Measurements from ENCODE around the gene SNX17. TPM values are rescaled to one million over a fixed set of nuclear protein-coding genes. Genes with fewer than 3 reads are reported as not detected.
A peak's percentile ranks its signal among the peaks of the same experiment; 100 is the strongest.

SNX17 gene, protein sequence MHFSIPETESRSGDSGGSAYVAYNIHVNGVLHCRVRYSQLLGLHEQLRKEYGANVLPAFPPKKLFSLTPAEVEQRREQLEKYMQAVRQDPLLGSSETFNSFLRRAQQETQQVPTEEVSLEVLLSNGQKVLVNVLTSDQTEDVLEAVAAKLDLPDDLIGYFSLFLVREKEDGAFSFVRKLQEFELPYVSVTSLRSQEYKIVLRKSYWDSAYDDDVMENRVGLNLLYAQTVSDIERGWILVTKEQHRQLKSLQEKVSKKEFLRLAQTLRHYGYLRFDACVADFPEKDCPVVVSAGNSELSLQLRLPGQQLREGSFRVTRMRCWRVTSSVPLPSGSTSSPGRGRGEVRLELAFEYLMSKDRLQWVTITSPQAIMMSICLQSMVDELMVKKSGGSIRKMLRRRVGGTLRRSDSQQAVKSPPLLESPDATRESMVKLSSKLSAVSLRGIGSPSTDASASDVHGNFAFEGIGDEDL
- 10 to 100 TPM; 54.5 to 82.5 (median 68.8) TPM for total RNA-seq
- 10 to 100 TPM; 32.4 to 79.8 TPM for polyA plus RNA-seq
- long read RNA-seq, donor 1, transcript SNX17-201 (15 exons, 2,044 nt), result major isoform, 152 of 171 reads
- long read RNA-seq, donor 1, partial matches to known transcripts, result 6 of 171 reads
- long read RNA-seq, donor 1, other reads (novel, unspliced or antisense), result 13 of 171 reads
- long read RNA-seq, donor 2, transcript SNX17-201 (15 exons, 2,044 nt), result major isoform, 193 of 230 reads
- long read RNA-seq, donor 2, partial matches to known transcripts, result 22 of 230 reads
- long read RNA-seq, donor 2, other reads (novel, unspliced or antisense), result 12 of 230 reads
- long read RNA-seq, donor 3, transcript SNX17-201 (15 exons, 2,044 nt), result major isoform, 441 of 493 reads
- long read RNA-seq, donor 3, partial matches to known transcripts, result 14 of 493 reads
- long read RNA-seq, donor 3, other reads (novel, unspliced or antisense), result 34 of 493 reads

DNA sequence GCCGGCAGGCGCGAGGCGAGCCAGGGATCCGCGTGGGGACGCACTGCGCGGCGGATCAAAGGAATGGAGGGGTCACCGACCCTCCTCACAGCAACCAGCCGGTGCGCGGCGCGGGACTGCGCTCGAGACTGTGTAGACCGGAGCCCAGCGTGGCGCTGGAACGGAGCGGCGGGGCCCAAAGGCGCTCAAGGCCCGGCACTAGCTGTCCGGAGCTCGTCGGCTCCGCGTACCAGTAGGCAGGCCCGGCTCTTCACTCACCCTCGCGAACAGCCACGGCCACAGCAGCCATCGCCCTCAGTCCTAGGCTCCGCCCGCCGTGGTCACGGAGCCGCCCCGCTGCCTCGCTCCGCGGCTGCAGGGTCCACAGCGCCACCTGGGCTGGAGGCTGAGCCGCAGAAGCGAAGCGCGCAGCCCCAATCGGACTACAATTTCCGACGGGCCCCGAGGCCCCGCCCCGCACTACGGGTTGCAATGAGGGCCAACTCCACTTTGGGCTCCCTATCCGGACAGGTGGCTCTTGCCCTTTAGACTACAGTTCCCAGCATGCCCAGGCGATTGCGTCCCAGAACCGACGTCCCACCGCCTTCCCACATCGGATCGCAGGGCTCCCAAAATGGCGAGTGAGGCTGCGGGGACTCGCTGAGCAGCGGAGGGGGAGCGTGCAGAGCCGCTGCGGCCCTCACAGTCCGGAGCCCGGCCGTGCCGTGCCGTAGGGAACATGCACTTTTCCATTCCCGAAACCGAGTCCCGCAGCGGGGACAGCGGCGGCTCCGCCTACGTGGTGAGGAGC is at the start of gene SNX17, which contains the start of gene EIF2B4:
Gene SNX17 (plus strand): TSS at position 591 of the 790 bp plus-strand sequence. CDS start 128 bp downstream, at position 719.
Gene EIF2B4 (minus strand): TSS at position 313 of the 790 bp plus-strand sequence. CDS start 24 bp downstream, at position 289.
- H3K4me1 ChIP-seq, result peaks cover 7 to 39% (median 32%) of the 10 kb centered on the region in 9 donors
- ATAC-seq (peak; percentile 94 to 97 (median 96)), DNase-seq (peak; percentile 99 to 100)
- TF ChIP-seq, protein P1, sequence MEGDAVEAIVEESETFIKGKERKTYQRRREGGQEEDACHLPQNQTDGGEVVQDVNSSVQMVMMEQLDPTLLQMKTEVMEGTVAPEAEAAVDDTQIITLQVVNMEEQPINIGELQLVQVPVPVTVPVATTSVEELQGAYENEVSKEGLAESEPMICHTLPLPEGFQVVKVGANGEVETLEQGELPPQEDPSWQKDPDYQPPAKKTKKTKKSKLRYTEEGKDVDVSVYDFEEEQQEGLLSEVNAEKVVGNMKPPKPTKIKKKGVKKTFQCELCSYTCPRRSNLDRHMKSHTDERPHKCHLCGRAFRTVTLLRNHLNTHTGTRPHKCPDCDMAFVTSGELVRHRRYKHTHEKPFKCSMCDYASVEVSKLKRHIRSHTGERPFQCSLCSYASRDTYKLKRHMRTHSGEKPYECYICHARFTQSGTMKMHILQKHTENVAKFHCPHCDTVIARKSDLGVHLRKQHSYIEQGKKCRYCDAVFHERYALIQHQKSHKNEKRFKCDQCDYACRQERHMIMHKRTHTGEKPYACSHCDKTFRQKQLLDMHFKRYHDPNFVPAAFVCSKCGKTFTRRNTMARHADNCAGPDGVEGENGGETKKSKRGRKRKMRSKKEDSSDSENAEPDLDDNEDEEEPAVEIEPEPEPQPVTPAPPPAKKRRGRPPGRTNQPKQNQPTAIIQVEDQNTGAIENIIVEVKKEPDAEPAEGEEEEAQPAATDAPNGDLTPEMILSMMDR (IDR thresholded peaks at IDR 0.05), result peak; percentile 22 to 95 (median 75)
- peak within 1 kb of the TSS; percentile 77 to 96 (median 93) for H3K27ac ChIP-seq
- H3K9me3 ChIP-seq, result no peaks in the 10 kb centered on the region
- no peaks in the 10 kb centered on the region for H3K27me3 ChIP-seq
- H3K4me3 ChIP-seq, result peak within 1 kb of the TSS; percentile 54 to 99 (median 92)
- H3K36me3 ChIP-seq, result peaks cover 0 to 70% (median 56%) of the 10 kb centered on the region in 9 donors
- WGBS, 2 donors, result 0% methylated on average over 83 to 85 of the region's 85 CpGs
- intact Hi-C loops (cut with DNase I), result loop anchor here in 3 of 10 donors (2.0 to 10.0 kb wide), 4 partner anchors 13 to 595 kb away; partner anchors contain the start of genes GTF3C2 (in 2 of the 3), MPV17 (in 2 of the 3) and NRBP1 (in 1 of the 3)

DNA sequence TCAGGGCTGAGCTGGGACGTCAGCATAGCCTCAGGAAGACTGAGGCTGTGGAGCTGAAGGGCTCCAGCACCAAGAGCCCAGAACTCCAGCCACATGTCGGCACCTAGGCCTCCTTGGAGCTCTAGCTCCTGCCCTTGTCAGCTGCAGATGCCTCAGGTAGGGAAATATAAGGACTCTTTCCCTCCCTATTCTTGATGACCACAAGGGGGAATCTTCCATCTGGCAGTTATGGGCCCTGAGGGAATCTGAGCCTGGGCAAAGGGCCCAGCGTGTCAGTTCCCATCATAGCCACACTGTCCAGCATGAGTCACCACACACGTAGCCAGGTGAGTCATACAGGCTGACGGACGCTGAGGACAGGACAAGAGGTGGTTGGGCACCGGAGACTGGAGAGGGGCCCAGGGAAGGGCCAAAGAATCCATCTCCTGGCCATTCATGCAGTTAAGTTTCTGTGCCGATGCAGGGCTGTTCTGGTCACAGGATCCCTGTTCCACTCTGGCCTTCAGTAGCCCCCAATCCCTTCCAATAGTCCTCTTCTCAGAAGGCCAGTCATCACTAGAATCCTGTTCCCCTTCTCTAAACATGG is 49.4 kb upstream of the SNX17 start:
- no peak overlapping the region for H3K4me3 ChIP-seq
- H3K36me3 ChIP-seq, result peaks cover 0 to 27% (median 3%) of the 10 kb centered on the region in 9 donors
- ATAC-seq (peak; percentile 26 to 83 (median 76)), DNase-seq (peak; percentile 63 to 76)
- WGBS, 2 donors, result 30 to 40% methylated on average over 8 of the region's 8 CpGs
- H3K4me1 ChIP-seq, result peaks cover 9 to 50% (median 31%) of the 10 kb centered on the region in 9 donors
- intact Hi-C loops (cut with DNase I), result loop anchor here in 3 of 10 donors (5.0 kb wide), 2 partner anchors 36 to 51 kb away; partner anchors contain the start of genes EIF2B4 (in 2 of the 3), SNX17 (in 2 of the 3) and GTF3C2 (in 1 of the 3)
- TF ChIP-seq, protein P1 (IDR thresholded peaks at IDR 0.05), result peak; percentile 17 to 56 (median 31)
- H3K27me3 ChIP-seq, result no peaks in the 10 kb centered on the region
- H3K27ac ChIP-seq, result peak overlapping the region in 9 of 10 donors; percentile 27 to 98 (median 96)
- no peaks in the 10 kb centered on the region for H3K9me3 ChIP-seq

DNA sequence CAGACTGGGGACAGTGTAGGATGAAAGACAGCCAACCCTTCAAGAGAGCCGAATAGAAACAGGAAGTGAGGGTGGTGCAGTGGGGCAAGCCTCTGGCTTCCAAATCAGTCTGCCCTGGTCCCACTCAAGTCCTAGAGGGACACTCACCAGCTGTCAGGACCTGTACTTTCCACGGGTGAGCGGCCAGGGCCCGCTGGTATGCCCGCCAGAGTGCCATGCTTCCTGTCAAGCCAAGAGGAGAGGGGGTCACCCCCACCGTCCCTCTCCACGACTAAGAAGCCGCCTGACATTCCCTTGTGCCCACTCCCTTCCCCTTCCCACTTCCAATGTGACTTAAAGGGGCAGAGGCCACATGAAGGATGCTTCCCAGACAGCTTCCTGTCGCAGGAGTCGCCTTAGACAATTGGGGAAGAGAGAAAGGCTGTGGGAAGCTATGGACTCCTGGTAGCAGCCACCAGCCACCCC is 48.1 kb upstream of the SNX17 start:
- Histone ChIP-seq H3K4me1 (peaks cover 6 to 41% (median 30%) of the 10 kb centered on the region in 9 donors), H3K27me3 (no peaks in the 10 kb centered on the region), H3K27ac (peak overlapping the region in 9 of 10 donors; percentile 78 to 98 (median 96)), H3K9me3 (no peaks in the 10 kb centered on the region), H3K4me3 (peak overlapping the region; percentile 29 to 87 (median 76)), H3K36me3 (peaks cover 0 to 31% (median 16%) of the 10 kb centered on the region in 9 donors)
- TF ChIP-seq, protein P1 (IDR thresholded peaks at IDR 0.05), result no peak
- ATAC-seq, result peak; percentile 16 to 60 (median 38)
- DNase-seq, result no peak
- WGBS, 2 donors, result 4% methylated on average over 10 of the region's 10 CpGs
- intact Hi-C loops (cut with DNase I), result loop anchor here in 5 of 10 donors (2.0 to 5.0 kb wide), 3 partner anchors 34 to 50 kb away; partner anchors contain the start of genes GTF3C2 (in 4 of the 5), EIF2B4 (in 2 of the 5) and SNX17 (in 2 of the 5)
